GM23338 (cell line): Measurements from ENCODE around the gene SEMA5A. TPM values are rescaled to one million over a fixed set of nuclear protein-coding genes. Genes with fewer than 3 reads are reported as not detected.

Experiments used
- ATAC-seq: fragments of 200-7000 bp; cut with Tn5 transposase; 3 replicates; pipeline ENCODE4 v1.9.1; 2020
- DNase-seq: peaks from one replicate; pipeline ENCODE4 v3.0.0-alpha.2; 2015; ENCODE audit warnings: low spot score
- H2AFZ ChIP-seq: fragments of 200-600 bp; sonication (generic); 2 replicates; pipeline ENCODE4 v1.8.0; 2016; ENCODE audit warnings: antibody characterized with exemption, mild to moderate bottlenecking, moderate library complexity
- H3F3A ChIP-seq: fragments of 200-600 bp; sonication (generic); replicated peaks from 2 replicates; pipeline ENCODE4 v1.8.0; 2017; ENCODE audit warnings: antibody characterized with exemption, mixed run types, low read depth
- H3K27ac ChIP-seq: fragments of 200-600 bp; sonication (generic); 2 replicates; pipeline ENCODE4 v1.6.1; 2016; ENCODE audit warnings: low read depth
- H3K27me3 ChIP-seq: fragments of 200-600 bp; sonication (generic); 2 replicates; pipeline ENCODE4 v1.8.0; 2016; ENCODE audit warnings: mild to moderate bottlenecking, mixed run types, moderate library complexity; ENCODE audit not compliant: insufficient read depth
- H3K36me3 ChIP-seq: fragments of 200-600 bp; sonication (generic); 2 replicates; pipeline ENCODE4 v1.8.0; 2016; ENCODE audit warnings: mild to moderate bottlenecking; ENCODE audit not compliant: insufficient read depth
- H3K4me1 ChIP-seq: fragments of 200-600 bp; sonication (generic); 2 replicates; pipeline ENCODE4 v1.8.0; 2016; ENCODE audit warnings: mild to moderate bottlenecking, moderate library complexity; ENCODE audit not compliant: insufficient read depth
- H3K4me2 ChIP-seq: fragments of 200-600 bp; sonication (generic); 2 replicates; pipeline ENCODE4 v1.7.1; 2017; ENCODE audit warnings: mixed run types
- H3K4me3 ChIP-seq: fragments of 200-600 bp; sonication (generic); 2 replicates; pipeline ENCODE4 v1.6.1; 2016; ENCODE audit warnings: mixed run types
- H3K79me2 ChIP-seq: fragments of 200-600 bp; sonication (generic); replicated peaks from 2 replicates; pipeline ENCODE4 v1.8.0; 2017; ENCODE audit warnings: mild to moderate bottlenecking; ENCODE audit not compliant: insufficient read depth
- H3K9me2 ChIP-seq: fragments of 200-600 bp; sonication (generic); 2 replicates; pipeline ENCODE4 v1.8.0; 2017; ENCODE audit not compliant: insufficient read depth
- H4K20me1 ChIP-seq: fragments of 200-600 bp; sonication (generic); replicated peaks from 2 replicates; pipeline ENCODE4 v1.8.0; 2017; ENCODE audit warnings: mild to moderate bottlenecking; ENCODE audit not compliant: insufficient read depth
- H3K27ac Mint-ChIP-seq: 2 replicates; pipeline ENCODE4 v1.8.0; 2020; ENCODE audit warnings: inconsistent platforms, mild to moderate bottlenecking, moderate library complexity, mixed read lengths
- H3K27me3 Mint-ChIP-seq: 3 replicates; pipeline ENCODE4 v1.8.0; 2022; ENCODE audit warnings: low read depth, mild to moderate bottlenecking, moderate library complexity, mixed read lengths, inconsistent platforms; ENCODE audit not compliant: insufficient read depth, poor library complexity
- H3K36me3 Mint-ChIP-seq: 3 replicates; pipeline ENCODE4 v1.8.0; 2021; ENCODE audit warnings: low read depth, mild to moderate bottlenecking, inconsistent platforms, moderate library complexity, mixed read lengths
- H3K4me1 Mint-ChIP-seq: 3 replicates; pipeline ENCODE4 v1.8.0; 2020; ENCODE audit warnings: mild to moderate bottlenecking, inconsistent platforms, mixed read lengths
- H3K4me3 Mint-ChIP-seq: 3 replicates; pipeline ENCODE4 v1.8.0; 2021; ENCODE audit warnings: moderate library complexity, mild to moderate bottlenecking, inconsistent platforms, mixed read lengths
- H3K9me3 Mint-ChIP-seq: 3 replicates; pipeline ENCODE4 v1.8.0; 2020; ENCODE audit warnings: moderate library complexity, mild to moderate bottlenecking, inconsistent platforms, mixed read lengths
- CTCF ChIP-seq, 2 experiments: fragments of 200-600 bp in 1 of 2; sonication (generic) in 1 of 2; conservative IDR thresholded peaks; 2 replicates each; pipeline versions ENCODE4 v1.5.1 to v1.6.1; 2016 to 2017; ENCODE audit warnings: antibody characterized with exemption in 2 of 2, low read depth in 2 of 2, mild to moderate bottlenecking in 2 of 2, moderate library complexity in 1 of 2
- ETS1 ChIP-seq: IDR thresholded peaks from 2 replicates; pipeline ENCODE4 v1.6.1; 2016; ENCODE audit warnings: antibody characterized with exemption
- EZH2phosphoT487 ChIP-seq: fragments of 200-600 bp; sonication (generic); IDR thresholded peaks from one replicate; pipeline ENCODE4 v1.8.1; 2018; ENCODE audit warnings: antibody characterized with exemption; ENCODE audit not compliant: unreplicated experiment
- JUNB ChIP-seq: IDR thresholded peaks from one replicate; pipeline ENCODE4 v1.6.1; 2016; ENCODE audit warnings: antibody characterized with exemption; ENCODE audit not compliant: unreplicated experiment
- NANOG ChIP-seq: IDR thresholded peaks from 2 replicates; pipeline ENCODE4 v1.6.1; 2016; ENCODE audit warnings: antibody characterized with exemption, borderline replicate concordance
- POLR2AphosphoS5 ChIP-seq: IDR thresholded peaks from 2 replicates; pipeline ENCODE4 v1.6.1; 2016; ENCODE audit warnings: antibody characterized with exemption, low read depth
- REST ChIP-seq: IDR thresholded peaks from one replicate; pipeline ENCODE4 v1.6.1; 2018; ENCODE audit warnings: antibody characterized with exemption; ENCODE audit not compliant: unreplicated experiment
- STAT1 ChIP-seq: IDR thresholded peaks from one replicate; pipeline ENCODE4 v1.6.1; 2016; ENCODE audit warnings: antibody characterized with exemption; ENCODE audit not compliant: unreplicated experiment
- ZNF114 ChIP-seq: fragments of 250-450 bp; sonication (Bioruptor Pico); IDR thresholded peaks from 2 replicates; pipeline ENCODE4 v1.5.0; 2020; ENCODE audit warnings: mild to moderate bottlenecking, moderate library complexity
- polyA plus RNA-seq: library from polyadenylated mRNA; unstranded; fragments of >200 nt; fragmentation: Nextera tagmentation; extraction: Ambion mirVana; gene quantifications from 2 replicates; pipeline ENCODE4 v1.2.1, GENCODE V29; 2016
- total RNA-seq: library from RNA; depleted of rRNA; stranded (reverse); fragments of >200 nt; shearing (Covaris generic); gene quantifications from 2 replicates; pipeline ENCODE4 v1.2.3, GENCODE V29; 2014

The SEMA5A gene
- total and polyA plus RNA-seq, 2 experiments from 2014 or later = 2.1 to 8.1 TPM

- ATAC-seq (peak; percentile 39; the same call in 2 of the 3 replicates), DNase-seq (no peak)
- no peaks in the 10 kb centered on the region for H3K4me1 ChIP-seq
- Mint-ChIP-seq H3K9me3 (no peaks in the 10 kb centered on the region), H3K4me3 (no peak overlapping the region), H3K4me1 (peaks cover 7% of the 10 kb centered on the region; the same call in 2 of the 3 replicates), H3K27me3 (peaks cover 4% of the 10 kb centered on the region), H3K27ac (no peak overlapping the region), H3K36me3 (no peaks in the 10 kb centered on the region)
- no peaks in the 10 kb centered on the region for H3F3A ChIP-seq
- H4K20me1 ChIP-seq = no peaks in the 10 kb centered on the region
- no peaks in the 10 kb centered on the region for H3K9me2 ChIP-seq
- no peak overlapping the region for H3K4me3 ChIP-seq
- H3K27ac ChIP-seq = no peak overlapping the region
- peak; percentile 68 for TF ChIP-seq REST
- no peak for TF ChIP-seq ZNF114 (CRISPR knock-in tag)
- H3K36me3 ChIP-seq = no peaks in the 10 kb centered on the region
- no peak overlapping the region for H2AFZ ChIP-seq
- no peaks in the 10 kb centered on the region for H3K79me2 ChIP-seq
- no peaks in the 10 kb centered on the region for H3K27me3 ChIP-seq
- H3K4me2 ChIP-seq = no peak overlapping the region
Observed at GRCh38 chr5:9198394-9198793, 347.5 kb downstream of the SEMA5A start.

GRCh38 chr5:9197881-9198260 is 348.0 kb downstream of the SEMA5A start:
- Histone ChIP-seq H3K9me2 (no peaks in the 10 kb centered on the region), H3K4me3 (no peak overlapping the region), H3K79me2 (no peaks in the 10 kb centered on the region), H3K27ac (no peak overlapping the region), H3K4me2 (no peak overlapping the region), H3K27me3 (no peaks in the 10 kb centered on the region), H4K20me1 (no peaks in the 10 kb centered on the region), H3K4me1 (peaks cover 3% of the 10 kb centered on the region; the same call in 1 of the 2 replicates), H2AFZ (no peak overlapping the region), H3K36me3 (no peaks in the 10 kb centered on the region), H3F3A (no peaks in the 10 kb centered on the region)
- Mint-ChIP-seq H3K27ac (no peak overlapping the region), H3K4me3 (no peak overlapping the region), H3K36me3 (no peaks in the 10 kb centered on the region), H3K4me1 (peaks cover 7% of the 10 kb centered on the region; the same call in 2 of the 3 replicates), H3K9me3 (no peaks in the 10 kb centered on the region), H3K27me3 (peaks cover 4% of the 10 kb centered on the region)
- ATAC-seq (no peak), DNase-seq (no peak)
- no peak for TF ChIP-seq POLR2AphosphoS5
- no peak for TF ChIP-seq JUNB
- no peak for TF ChIP-seq REST
- TF ChIP-seq ZNF114 (CRISPR knock-in tag) = no peak
- no peak for TF ChIP-seq NANOG
- TF ChIP-seq ETS1 = no peak
- no peak for TF ChIP-seq CTCF (conservative IDR thresholded peaks at IDR 0.05; ENCODE audit: low read depth in 2 of 2)
- no peak for TF ChIP-seq EZH2phosphoT487
- TF ChIP-seq STAT1 = no peak
